Nephron progenitor cell (in vitro differentiated cells): Measurements from ENCODE around the gene IL31.

ENCODE experiments used
- DNase-seq: peaks from one replicate; pipeline ENCODE4 v3.0.0; 2021
- H3K27ac Mint-ChIP-seq: 2 replicates; pipeline ENCODE4 v1.8.0; 2021; ENCODE audit warnings: mild to moderate bottlenecking, moderate library complexity, mixed read lengths
- H3K27me3 Mint-ChIP-seq: 2 replicates; pipeline ENCODE4 v1.8.0; 2021; ENCODE audit warnings: mild to moderate bottlenecking, low read depth, mixed read lengths; ENCODE audit not compliant: poor library complexity
- H3K36me3 Mint-ChIP-seq: 2 replicates; pipeline ENCODE4 v1.8.0; 2021; ENCODE audit warnings: low read depth, mixed read lengths
- H3K4me1 Mint-ChIP-seq: 2 replicates; pipeline ENCODE4 v1.8.0; 2021; ENCODE audit warnings: mixed read lengths
- H3K4me3 Mint-ChIP-seq: 2 replicates; pipeline ENCODE4 v1.8.0; 2021; ENCODE audit warnings: mild to moderate bottlenecking, moderate library complexity, mixed read lengths
- H3K9me3 Mint-ChIP-seq: 2 replicates; pipeline ENCODE4 v1.8.0; 2021; ENCODE audit warnings: mild to moderate bottlenecking, moderate library complexity, mixed read lengths
- TF ChIP-seq, protein P1 (sequence below): fragments of 200-600 bp; sonication (generic); IDR thresholded peaks from 2 replicates; pipeline ENCODE4 v1.5.0; 2021; ENCODE audit warnings: antibody characterized with exemption

Gene IL31

GRCh38 chr12:122172262-122172939 is 1.6 kb downstream of the IL31 start:
- no peaks in the 10 kb centered on the region for H3K9me3 Mint-ChIP-seq
- no peak overlapping the region for H3K27ac Mint-ChIP-seq
- no peak for DNase-seq
- H3K4me1 Mint-ChIP-seq: peaks cover 15% of the 10 kb centered on the region
- TF ChIP-seq, protein P1, sequence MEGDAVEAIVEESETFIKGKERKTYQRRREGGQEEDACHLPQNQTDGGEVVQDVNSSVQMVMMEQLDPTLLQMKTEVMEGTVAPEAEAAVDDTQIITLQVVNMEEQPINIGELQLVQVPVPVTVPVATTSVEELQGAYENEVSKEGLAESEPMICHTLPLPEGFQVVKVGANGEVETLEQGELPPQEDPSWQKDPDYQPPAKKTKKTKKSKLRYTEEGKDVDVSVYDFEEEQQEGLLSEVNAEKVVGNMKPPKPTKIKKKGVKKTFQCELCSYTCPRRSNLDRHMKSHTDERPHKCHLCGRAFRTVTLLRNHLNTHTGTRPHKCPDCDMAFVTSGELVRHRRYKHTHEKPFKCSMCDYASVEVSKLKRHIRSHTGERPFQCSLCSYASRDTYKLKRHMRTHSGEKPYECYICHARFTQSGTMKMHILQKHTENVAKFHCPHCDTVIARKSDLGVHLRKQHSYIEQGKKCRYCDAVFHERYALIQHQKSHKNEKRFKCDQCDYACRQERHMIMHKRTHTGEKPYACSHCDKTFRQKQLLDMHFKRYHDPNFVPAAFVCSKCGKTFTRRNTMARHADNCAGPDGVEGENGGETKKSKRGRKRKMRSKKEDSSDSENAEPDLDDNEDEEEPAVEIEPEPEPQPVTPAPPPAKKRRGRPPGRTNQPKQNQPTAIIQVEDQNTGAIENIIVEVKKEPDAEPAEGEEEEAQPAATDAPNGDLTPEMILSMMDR: no peak
- no peak overlapping the region for H3K4me3 Mint-ChIP-seq
- no peaks in the 10 kb centered on the region for H3K36me3 Mint-ChIP-seq
- H3K27me3 Mint-ChIP-seq: peaks cover 10% of the 10 kb centered on the region

GRCh38 chr12:122171399-122171798 is 2.6 kb downstream of the IL31 start:
- no peak overlapping the region for H3K4me3 Mint-ChIP-seq
- H3K4me1 Mint-ChIP-seq: peaks cover 24% of the 10 kb centered on the region
- H3K27ac Mint-ChIP-seq: no peak overlapping the region
- no peak for DNase-seq
- H3K9me3 Mint-ChIP-seq: no peaks in the 10 kb centered on the region
- no peaks in the 10 kb centered on the region for H3K36me3 Mint-ChIP-seq
- TF ChIP-seq, protein P1: no peak
- peaks cover 10% of the 10 kb centered on the region for H3K27me3 Mint-ChIP-seq

DNA sequence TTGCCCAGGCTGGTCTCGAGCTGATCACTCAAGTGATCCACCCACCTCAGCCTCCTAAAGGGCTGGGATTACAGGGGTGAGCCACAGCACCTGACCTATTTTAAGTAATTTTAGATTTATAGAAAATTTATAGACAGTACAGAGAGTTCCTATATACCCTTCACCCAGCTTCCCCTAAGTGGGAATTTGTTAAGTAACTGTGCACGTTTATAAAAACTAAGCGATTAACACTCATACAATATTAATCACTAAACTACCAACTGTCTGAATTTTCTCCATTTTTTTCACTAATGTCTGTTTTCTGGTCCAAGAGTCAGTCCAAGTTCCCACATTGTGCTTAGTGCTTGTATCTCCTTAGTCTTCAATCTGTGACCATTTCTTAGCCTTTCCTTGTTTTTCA is 5.5 kb downstream of the IL31 start:
- Mint-ChIP-seq H3K27ac (no peak overlapping the region), H3K36me3 (no peaks in the 10 kb centered on the region), H3K4me1 (peaks cover 17% of the 10 kb centered on the region), H3K9me3 (no peaks in the 10 kb centered on the region), H3K4me3 (no peak overlapping the region), H3K27me3 (peaks cover 4% of the 10 kb centered on the region)
- DNase-seq: no peak
- TF ChIP-seq, protein P1: no peak

GRCh38 chr12:122167356-122167925 is 6.6 kb downstream of the IL31 start:
- no peaks in the 10 kb centered on the region for H3K36me3 Mint-ChIP-seq
- no peak for DNase-seq
- H3K27me3 Mint-ChIP-seq: peaks cover 4% of the 10 kb centered on the region

GRCh38 chr12:122166422-122167349 is 7.3 kb downstream of the IL31 start:
- H3K27me3 Mint-ChIP-seq: peaks cover 4% of the 10 kb centered on the region
- no peak overlapping the region for H3K4me3 Mint-ChIP-seq
- H3K9me3 Mint-ChIP-seq: no peaks in the 10 kb centered on the region
- no peaks in the 10 kb centered on the region for H3K36me3 Mint-ChIP-seq
- TF ChIP-seq, protein P1: no peak
- no peak for DNase-seq
- peaks cover 10% of the 10 kb centered on the region for H3K4me1 Mint-ChIP-seq
- no peak overlapping the region for H3K27ac Mint-ChIP-seq

More at GRCh38 chr12:122167356-122167925, 6.6 kb downstream of the IL31 start:
- no peak overlapping the region for H3K27ac Mint-ChIP-seq
- TF ChIP-seq, protein P1: no peak
- H3K4me3 Mint-ChIP-seq: no peak overlapping the region
- no peaks in the 10 kb centered on the region for H3K9me3 Mint-ChIP-seq
- H3K4me1 Mint-ChIP-seq: peaks cover 12% of the 10 kb centered on the region
